Activated T-helper 9 cell treated with anti-CD3 and anti-CD28 coated beads, Interleukin-2, amount 50 U/mL, for 16 hours (primary cell): ENCODE data around the gene GOLGA7B.

ENCODE experiments used
- DNase-seq: peaks from one replicate; pipeline ENCODE4 v3.0.0-alpha.2; 2020; ENCODE audit warnings: low read depth

Gene GOLGA7B

DNA sequence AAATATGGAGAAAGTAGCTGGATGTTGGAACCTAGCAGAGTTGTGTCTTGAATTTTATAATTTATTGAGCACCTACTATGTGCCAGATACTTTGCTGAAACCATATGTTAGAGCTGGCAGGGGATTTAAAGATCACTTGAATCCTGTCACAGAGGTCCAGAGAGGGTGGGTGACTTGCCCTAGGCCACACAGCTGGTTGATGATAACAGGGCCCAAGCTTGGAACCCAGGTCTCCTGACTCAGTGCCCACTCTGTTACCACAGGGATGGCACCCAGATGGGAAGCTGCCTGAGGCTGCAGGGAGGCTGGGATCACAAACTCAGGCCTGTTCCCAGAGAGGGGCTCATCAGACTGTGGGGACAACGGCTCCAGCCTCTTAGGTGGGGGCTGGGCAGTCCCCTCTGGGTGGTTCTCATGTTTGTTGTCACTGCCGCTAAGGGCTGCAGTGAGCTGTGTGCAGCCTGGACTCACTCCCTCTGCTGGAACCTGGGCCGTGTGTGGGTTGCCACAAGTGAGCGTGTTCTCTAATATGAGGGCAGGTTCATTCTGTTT lies 18.6 kb downstream of the GOLGA7B start:
- DNase-seq, result no peak

DNA sequence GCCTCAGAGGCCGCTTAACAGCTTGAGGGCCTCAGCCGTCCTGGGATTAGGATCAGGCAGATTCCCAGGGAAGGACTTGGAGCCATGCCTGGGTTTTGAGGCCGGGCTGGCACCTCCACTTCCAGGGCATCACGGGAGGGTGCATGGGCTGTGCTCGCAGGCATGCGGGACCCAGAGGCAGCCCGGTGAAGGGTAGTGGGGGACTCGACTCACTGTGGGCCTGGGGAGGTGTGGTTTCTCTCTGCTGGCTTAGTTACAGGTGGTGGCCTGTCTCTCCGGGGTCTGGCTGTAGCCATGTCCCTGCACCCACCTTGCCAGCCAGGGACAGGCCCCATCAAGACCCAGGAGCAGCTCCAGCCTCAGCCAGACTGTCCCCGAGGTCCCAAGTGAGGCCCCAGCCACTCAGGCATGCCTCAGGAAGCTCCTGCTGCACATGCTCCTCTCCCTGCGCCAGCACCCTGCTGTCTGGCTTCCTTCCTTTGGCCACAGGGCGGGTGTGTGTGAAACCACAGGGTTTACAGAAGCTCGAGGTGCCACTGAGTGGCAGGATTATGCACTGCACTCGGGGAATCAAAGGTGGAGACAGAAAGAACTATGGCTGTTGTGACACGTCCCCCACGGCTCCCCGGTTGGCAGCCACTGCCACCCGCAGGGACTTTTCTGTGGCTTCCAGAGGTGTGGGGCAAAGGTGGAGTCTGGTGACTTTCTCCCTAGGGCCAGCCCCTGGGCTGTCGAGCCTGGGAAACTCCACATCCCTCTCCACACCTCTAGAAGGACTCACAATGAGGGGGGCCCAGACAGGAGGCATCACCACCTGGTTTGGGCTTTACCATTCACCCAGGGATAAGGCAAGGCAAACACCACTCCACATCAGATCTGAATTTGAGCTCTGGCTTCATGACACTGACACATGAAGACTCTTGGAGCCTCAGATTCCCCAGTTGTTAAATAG lies 19.7 kb downstream of the GOLGA7B start:
- DNase-seq, result peak; percentile 55

DNA sequence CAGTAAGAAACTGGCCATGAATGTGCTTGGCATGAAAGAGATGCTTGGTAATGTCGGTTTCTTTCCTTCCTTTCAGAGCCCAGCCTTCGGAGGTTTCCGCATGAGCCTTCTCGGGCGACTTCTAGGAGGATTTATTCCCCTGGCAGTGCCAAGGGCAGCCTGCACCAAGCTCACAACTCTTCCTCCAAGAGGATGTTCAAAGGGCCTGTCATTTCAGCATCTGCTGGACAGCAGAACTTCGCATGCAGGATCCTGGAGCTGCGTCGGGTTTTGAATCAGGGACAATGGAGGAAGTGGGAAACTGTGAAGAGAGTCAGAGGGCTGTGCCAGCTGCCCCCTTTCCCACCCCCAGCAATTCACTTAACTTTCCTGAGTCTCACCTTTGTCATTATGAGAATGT lies 21.3 kb downstream of the GOLGA7B start:
- no peak for DNase-seq

DNA sequence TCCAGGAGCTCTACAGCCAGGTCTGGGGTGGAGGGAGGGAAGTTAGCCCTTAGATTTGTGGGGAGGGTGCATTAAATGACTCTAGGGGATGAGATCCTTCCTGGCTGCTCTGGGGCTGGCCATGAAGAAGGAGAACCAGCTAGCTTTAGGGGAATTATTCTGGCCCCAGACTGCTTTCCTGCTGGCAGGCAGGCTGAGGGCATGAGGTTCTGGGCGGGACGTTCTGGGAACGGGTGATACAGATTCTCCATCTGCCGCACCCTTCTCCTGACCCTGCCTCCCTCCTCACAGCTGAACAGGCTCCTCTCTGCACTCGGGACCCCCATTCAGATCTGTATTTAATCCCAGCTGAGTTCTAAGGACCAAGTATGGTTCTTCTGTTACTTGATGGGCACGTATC lies 23.9 kb downstream of the GOLGA7B start:
- DNase-seq, result no peak

DNA sequence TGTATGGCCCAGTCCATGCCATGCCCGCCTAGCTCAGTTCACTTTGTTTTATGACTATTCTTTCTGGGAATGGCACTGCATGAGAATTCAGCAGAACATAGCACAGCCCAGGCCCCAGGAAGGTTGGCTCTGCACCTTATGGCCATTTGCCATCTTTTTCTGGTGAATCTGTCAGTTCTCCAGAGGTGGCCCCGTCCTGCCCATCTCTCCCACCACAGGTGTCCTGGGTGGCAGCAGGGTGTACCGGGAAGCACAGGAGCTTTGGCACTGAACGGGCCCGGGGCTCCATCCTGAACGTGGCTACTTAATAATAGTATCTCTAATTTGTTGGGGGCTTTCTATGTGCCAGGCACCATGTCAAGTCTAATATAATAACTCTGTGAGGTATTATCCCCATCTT lies 24.7 kb downstream of the GOLGA7B start:
- no peak for DNase-seq

DNA sequence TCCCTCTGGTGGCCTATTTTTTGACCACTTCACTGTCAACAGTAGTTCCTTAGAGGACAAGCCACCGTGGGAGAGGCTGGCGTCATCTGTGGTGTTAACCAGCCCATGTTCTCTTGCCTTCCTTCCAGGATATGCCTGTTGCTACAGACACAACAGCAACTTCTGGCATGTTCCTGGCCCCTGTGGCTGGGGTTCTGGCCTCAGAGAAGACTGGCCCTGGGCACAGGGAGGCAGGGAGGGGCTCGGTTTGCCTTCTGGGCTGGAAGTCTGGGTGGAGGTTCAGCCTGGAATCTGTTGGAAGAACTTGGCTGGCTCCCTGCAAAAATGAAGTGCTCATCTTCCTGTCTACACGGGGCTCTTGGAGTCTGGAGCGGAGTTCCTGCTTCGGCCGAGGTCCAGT lies 25.7 kb downstream of the GOLGA7B start:
- no peak for DNase-seq

DNA sequence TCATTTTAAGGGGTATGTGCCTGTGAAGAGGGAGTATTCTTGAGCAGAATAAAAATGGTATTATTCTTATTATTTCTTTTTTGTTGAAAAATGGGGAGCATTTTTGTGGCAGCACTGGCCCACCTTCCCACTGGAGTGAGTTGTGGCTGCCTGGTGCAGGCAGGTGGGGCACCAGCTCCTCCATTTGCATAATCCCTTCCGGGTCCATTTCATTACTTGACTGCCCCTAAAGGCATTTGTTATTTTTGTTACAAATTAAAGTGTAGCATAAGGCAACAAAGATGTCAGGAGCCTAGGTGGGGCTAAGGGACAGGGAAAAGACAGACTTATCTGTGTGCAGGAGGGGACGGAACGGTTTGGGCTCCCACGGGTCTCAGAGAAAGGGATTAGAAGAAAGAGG lies 26.8 kb downstream of the GOLGA7B start:
- DNase-seq, result no peak

DNA sequence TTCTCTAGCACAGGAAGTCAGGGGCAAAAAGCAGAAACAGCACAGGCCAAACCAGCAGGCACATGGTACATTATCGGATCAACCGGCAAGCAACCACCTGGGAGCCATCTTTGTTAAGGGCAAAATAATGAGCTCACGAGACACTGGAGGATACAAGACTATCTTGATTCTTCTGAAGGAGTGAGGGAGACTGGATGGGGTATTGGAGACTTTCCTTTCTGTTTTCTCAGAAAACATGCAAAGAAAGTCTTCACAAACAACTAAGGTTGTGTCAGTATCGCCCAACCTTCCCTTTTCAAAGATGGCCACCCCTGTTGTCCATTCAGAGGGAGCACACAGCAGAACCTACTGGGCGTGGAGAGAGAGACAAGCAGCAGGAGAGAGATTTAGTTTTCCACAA lies 29.6 kb downstream of the GOLGA7B start:
- DNase-seq, result no peak

DNA sequence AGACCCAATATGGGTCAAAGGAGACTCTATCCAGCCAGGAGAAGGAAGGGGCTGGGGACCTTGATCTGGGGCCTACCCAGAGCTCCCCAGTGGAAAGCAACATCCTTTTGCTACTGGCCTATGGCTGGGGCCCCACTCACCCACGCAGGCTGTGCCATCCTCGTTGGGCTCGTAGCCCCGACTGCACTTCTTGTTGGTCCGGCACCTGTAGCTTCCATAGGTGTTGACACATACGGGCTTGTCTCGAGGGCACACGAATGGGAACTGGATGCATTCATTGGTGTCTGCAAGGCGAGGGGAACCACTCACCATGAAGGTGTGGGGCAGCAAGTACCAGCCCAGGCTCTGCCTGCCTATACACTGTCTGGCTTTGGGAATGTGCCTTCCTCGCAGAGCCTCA lies 30.5 kb downstream of the GOLGA7B start:
- DNase-seq, result no peak

DNA sequence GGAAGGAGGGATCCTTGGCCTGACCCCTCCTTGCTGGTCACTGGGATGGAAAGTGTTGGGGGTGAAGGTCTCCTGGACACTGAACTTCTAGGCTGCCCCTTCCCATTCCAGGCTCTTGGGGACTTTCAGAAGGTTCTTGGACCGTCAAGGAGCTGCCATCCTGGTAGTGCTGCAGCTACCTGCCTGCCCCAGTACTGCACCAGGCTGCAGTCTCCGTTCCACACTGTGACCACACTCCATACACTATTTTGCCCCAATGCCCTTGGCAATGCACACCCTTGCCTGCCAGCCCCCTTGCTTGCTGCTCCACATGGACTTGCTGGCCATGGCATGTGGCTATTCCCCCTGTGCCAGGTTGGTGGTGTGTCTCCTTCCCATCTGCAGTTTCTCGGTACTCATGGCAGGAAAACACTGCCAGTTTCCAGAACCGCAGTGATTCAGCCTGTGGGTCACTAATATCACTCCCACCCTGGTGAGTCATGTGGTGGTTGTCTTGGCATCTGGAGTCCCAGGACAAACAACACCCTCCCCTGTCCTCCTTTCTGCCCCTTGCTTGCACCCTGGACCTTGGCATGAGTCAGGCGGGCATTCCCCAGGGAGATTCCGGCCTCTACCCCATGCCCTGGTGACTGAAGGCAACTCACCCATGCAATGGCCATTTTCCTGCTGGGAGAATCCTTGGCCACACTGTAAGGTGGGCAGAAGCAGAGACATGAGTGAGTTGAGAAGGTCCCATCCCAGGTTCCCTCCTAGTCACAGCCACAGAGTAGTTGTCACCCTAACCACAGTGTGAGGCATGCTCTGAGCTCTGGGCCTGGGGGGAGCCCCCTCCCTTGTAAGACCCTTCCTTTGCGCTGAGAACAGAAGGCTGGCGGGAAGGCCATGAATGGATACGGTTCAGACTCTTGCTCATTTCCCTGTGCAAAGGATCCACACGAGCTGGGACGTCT lies 32.8 kb downstream of the GOLGA7B start:
- DNase-seq, result no peak

DNA sequence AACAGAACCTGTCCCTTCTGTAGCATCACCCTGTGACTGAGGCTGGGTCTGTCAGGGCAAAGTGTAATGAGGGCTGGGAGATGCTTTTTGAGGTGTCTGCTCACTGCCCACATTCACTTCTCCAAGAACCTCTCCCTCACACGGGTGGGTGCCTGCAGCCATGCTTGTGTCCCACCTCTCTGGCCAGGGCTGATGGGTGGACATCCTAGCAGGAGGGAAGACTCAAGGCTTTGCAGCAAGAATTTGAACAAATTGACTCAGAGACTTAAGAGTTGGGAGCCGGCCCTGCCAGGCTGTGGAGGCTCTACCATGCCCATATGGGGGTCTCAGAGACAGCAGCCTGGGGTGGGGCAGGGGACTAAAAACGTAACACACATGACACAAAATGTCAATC lies 33.4 kb downstream of the GOLGA7B start:
- no peak for DNase-seq

DNA sequence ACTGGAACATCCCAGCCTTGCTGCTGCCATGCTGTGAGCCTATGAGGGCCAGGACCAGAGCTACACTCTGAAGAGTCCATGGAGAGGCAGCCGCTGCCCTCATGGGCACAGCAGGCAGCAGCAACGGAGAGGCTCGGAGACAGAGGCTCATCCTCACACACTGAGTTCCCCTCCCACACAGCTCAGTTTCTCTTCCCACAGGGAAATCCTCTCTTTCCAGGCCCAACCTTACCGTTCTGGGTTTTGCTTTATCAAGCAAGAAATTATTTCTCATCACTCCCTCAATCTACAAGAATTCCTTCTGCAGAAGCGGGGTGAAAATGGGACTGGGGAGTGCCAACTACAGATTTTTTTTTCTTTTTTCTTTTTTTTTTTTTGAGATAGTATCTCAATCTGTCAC lies 36.6 kb downstream of the GOLGA7B start:
- no peak for DNase-seq

DNA sequence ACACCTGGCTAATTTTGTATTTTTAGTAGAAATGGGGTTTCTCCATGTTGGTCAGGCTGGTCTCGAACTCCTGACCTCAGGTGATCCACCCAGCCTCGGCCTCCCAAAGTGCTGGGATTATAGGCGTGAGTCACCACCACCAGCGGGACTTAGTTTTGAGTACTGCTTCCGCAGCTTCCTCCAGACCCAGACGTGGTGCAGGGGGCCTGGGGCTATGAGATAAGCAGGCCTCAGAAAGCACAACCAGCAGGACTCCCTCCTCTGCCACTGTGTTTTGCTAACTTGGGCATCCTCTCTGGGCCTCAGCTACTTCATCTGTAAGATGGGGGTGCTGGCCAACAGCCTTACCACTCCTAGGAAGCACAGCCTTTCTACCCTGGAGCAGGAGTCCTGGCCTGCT lies 37.8 kb downstream of the GOLGA7B start:
- no peak for DNase-seq

DNA sequence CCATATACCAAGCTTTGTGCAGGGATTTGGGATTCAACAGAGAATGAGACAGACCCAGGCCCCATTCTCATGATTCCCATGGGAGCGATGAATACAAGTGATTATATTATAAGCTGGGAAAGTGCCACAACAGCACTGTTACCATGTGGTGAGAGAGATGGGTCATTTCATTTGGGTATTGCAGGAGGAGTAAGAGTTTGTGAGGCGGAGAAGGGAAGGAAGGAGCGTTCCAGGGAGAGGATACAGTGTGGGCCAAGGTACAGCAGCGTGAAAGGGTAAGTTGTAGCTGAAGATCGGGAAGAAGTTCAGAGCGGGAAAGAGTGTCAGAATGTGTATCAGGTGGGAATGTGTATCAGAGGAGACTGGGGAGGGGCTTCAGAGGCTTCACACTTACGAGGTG lies 38.5 kb downstream of the GOLGA7B start:
- no peak for DNase-seq

DNA sequence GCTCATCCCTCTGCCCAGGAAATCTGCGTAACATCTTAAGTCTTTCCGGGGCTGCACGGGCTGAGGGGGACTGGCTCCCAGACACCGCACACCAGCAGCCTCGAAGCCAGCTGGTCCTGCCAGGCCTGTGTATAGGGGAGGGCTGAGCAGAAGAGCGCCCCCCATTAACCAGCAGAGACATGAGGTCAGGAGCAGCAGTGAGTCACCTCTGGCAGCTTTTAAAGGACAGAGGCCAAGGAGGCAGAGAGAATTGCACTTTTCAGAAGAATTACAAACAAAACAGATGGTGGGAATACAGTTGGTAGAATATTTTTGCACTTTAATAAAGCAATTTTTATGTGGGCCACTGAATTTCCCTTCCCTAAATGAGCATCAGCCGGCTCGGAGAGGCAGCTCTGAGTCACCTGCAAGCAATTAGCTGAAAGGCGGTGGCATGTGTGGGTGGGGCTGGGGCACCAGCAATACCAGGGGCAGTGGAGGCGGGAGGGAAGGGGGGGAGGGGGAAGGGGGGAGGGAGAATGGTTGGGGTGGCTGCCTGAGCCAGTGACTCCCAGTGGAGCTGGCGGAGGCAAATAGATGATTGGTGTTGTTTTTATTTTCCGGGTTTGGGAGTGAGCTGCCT lies 39.1 kb downstream of the GOLGA7B start:
- DNase-seq, result no peak

DNA sequence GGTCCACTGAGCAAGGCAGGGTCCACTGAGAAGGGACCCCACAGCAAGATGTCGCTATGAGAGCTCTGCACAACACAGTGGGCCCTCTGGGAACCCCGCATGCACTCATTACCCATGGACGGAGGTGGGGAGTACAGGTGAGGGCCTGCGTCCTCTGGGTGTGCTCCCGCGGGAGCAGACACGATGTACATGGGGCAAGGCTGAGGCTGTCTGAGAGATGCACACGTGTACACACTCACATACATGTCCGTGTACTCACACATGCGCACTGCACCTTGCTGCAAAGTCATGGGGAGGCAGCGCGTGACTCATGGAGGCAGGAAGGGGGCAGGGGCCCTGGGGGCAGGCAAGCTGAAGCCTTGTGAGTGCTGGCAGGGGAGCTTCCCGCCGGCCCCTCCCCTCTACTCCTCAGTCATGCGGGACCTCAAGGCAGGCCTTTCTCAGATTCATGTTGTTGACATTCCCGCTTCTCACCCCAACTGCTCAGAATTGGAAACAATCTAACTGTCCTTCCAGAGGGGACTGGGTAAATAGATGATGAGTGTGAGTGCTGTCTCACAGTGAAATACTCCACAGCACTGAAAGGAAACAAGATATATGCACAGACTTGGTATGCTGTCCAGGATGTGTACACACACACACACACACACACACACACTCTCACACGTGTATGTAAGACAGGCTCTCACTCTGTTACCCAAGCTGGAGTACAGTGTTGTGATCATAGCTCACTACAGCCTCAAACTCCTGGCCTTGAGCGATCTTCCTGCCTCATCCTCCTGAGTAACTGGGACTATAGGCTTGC lies 40.0 kb downstream of the GOLGA7B start:
- no peak for DNase-seq

DNA sequence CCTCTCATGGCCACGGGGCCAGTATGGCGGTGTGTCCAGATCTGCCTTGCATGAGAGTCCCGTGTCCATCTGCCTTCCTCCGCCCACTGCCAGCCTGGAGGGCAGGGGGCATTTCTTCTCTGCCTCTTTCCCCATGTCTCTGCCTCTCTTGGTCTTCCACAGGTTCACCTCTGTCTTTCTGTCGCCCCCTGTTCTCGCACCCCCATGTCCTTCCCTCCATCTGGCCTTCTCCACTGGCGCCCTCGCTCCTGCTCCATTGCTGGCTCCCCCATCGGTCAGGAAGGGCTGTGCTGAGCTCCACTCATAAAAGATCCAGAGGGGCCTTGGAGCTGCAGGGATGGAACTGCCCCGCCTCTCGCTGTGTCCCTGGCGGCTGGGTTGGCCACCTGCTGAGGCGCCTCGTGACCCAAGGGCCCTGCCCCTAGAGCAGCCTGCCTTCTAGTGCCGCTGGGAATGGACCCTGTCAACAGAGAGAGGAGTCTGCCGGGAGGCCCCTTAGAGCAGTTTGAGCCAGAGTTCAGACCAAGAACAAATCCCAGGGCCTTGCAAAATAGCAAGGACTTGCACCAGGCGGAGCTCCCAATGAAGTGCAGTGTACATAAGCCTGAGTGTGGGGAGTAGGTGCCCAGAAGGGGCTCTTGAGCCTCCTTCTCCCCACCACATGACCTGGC lies 42.0 kb downstream of the GOLGA7B start:
- DNase-seq, result no peak

DNA sequence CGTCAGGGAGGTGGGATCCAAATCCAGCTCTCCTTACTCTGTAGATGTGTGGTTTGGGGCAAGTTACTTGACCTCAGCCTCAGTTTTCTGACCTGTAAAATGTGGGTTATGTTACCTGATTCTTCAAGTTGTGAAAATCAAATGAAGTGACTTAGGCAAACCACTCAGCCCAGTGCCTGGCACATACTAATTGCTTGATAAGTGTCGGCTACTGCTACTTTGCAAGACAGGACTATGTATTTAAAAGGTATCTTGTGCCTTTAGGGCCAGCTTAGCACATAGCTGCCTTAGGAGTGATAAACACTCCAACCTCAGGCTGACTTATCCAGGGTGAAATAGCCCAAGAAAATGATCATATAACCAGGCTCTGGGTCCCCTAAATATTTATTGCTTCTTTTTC lies 42.9 kb downstream of the GOLGA7B start:
- DNase-seq, result no peak

DNA sequence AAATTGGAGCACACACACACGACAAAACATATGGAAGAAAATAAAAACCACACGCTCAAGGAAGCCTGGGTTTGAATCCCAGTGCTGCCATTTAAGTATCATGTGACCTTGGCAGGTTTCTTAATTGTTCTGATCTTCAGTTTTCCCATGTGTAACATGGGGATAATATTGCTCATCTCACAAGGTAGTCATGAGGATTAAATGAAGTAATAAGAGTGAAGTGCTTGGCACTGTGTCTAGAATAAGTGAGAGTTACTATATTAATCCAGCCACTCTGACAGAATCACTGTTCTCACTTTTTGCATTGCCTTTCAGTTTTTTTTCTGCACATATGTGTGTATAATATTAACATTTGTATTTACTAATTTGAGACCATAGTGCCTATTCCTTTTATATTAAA lies 43.3 kb downstream of the GOLGA7B start:
- no peak for DNase-seq

DNA sequence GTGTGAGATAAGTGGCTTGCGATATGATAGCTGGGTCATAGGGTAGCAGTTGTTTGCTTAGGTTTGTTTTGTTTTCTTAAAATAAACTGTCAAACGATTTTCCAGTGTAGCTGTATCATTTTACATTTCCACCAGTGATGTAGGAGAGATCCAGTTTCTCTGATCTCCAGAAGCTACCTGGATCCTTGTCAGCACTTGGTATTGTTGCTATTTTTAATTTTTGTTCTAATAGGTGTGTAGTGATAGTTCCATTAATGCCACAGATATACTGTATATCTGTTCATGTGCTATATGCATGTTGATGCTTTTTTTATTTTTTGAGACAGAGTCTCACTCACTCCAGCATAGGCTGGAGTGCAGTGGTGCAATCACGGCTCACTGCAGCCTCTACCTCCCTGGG lies 44.4 kb downstream of the GOLGA7B start:
- DNase-seq, result no peak

DNA sequence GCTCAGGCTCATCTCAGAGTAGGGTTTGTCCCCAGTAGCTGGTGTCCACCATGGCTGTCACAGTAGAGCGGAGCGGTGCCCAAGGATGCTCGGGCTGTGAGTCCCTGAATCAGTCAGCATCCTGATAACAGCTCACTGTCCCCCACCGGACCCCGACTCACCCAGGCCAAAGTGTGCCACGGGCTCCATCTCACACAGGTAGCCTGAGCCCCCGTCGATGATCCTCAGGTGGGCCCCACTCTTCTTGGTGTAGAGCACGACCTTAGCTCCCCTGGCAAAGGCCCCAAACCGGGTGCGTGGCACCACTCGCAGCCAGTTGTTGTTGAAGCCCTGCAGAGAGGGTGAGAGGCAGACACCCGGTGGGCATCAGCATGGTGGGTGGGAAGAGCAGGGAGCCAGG lies 45.4 kb downstream of the GOLGA7B start:
- no peak for DNase-seq
